VCaP (cell line): Measurements from ENCODE around the gene CLN5.

ENCODE experiments used
- H3K27ac ChIP-seq: fragments of 450-650 bp; 2 replicates; pipeline ENCODE4 v1.5.1; 2017
- CTCF ChIP-seq: fragments of 450-650 bp; conservative IDR thresholded peaks from 2 replicates; pipeline ENCODE4 v1.5.1; 2017; ENCODE audit warnings: mild to moderate bottlenecking, moderate library complexity

CLN5 gene

GRCh38 chr13:77013853-77014542, 22.1 kb downstream of the CLN5 start:
- no peak for TF ChIP-seq CTCF
- H3K27ac ChIP-seq, result peak overlapping the region; percentile 10; the same call in 1 of the 2 replicates

- TF ChIP-seq CTCF, result no peak
Observed at GRCh38 chr13:77014906-77015685, 23.2 kb downstream of the CLN5 start.

GRCh38 chr13:77016251-77016812, 24.5 kb downstream of the CLN5 start:
- TF ChIP-seq CTCF, result no peak
- H3K27ac ChIP-seq, result no peak overlapping the region

More at GRCh38 chr13:77014906-77015685, 23.2 kb downstream of the CLN5 start:
- no peak overlapping the region for H3K27ac ChIP-seq

- no peak; the same call in 1 of the 2 replicates for TF ChIP-seq CTCF
Observed at GRCh38 chr13:77016888-77017623, 25.2 kb downstream of the CLN5 start.

GRCh38 chr13:77019756-77020155, 27.9 kb downstream of the CLN5 start:
- no peak overlapping the region for H3K27ac ChIP-seq
- TF ChIP-seq CTCF, result no peak

More at GRCh38 chr13:77016888-77017623, 25.2 kb downstream of the CLN5 start:
- no peak overlapping the region for H3K27ac ChIP-seq

- no peak for TF ChIP-seq CTCF
- no peak overlapping the region for H3K27ac ChIP-seq
Observed at GRCh38 chr13:77022341-77022740, 30.5 kb downstream of the CLN5 start.
